ENCODE data around the gene FADS3.

Gene FADS3

GRCh38 chr11:61868571-61869428 lies 22.5 kb downstream of the FADS3 start:
- Histone ChIP-seq H3K4me2 (ENCODE audit: low read length) (no peak overlapping the region), H3K4me1 (ENCODE audit: insufficient read depth, low read length, severe bottlenecking) (peaks cover 5% of the 10 kb centered on the region), H4K20me1 (ENCODE audit: insufficient read depth, low read length) (no peaks in the 10 kb centered on the region)

GRCh38 chr11:61866958-61867343 lies 24.4 kb downstream of the FADS3 start:
- Histone ChIP-seq H4K20me1 (ENCODE audit: insufficient read depth, low read length) (no peaks in the 10 kb centered on the region), H3K27ac (ENCODE audit: low read depth, low read length, poor library complexity, severe bottlenecking) (no peak overlapping the region)

More at GRCh38 chr11:61868571-61869428, 22.5 kb downstream of the FADS3 start:
- Histone ChIP-seq H3K27ac (ENCODE audit: low read depth, low read length, poor library complexity, severe bottlenecking) (no peak overlapping the region), H3K9me3 (ENCODE audit: low read length) (no peaks in the 10 kb centered on the region), H2AFZ (ENCODE audit: low read length) (no peak overlapping the region), H3K27me3 (ENCODE audit: insufficient read depth, low read length) (no peaks in the 10 kb centered on the region; the same call in 1 of the 2 replicates), H3K4me3 (ENCODE audit: low read depth, low read length, poor library complexity, severe bottlenecking) (no peak overlapping the region), H3K9me2 (ENCODE audit: low read depth, low read length) (no peaks in the 10 kb centered on the region), H3F3A (ENCODE audit: insufficient read depth, low read length) (no peaks in the 10 kb centered on the region), H3K9ac (ENCODE audit: low read length) (no peak overlapping the region), H3K36me3 (ENCODE audit: insufficient read depth, low read length) (peaks cover 18% of the 10 kb centered on the region), H3K79me2 (ENCODE audit: insufficient read depth, low read length) (no peaks in the 10 kb centered on the region)
- TF ChIP-seq CTCF (IDR thresholded peaks at IDR 0.05; ENCODE audit: low read length), result no peak
- no peak for TF ChIP-seq EZH2 (IDR thresholded peaks at IDR 0.05; ENCODE audit: borderline replicate concordance, low read length)

GRCh38 chr11:61866231-61866957 lies 25.0 kb downstream of the FADS3 start:
- Histone ChIP-seq H3K27me3 (ENCODE audit: insufficient read depth, low read length) (no peaks in the 10 kb centered on the region; the same call in 1 of the 2 replicates), H3K9me3 (ENCODE audit: low read length) (no peaks in the 10 kb centered on the region), H3K9me2 (ENCODE audit: low read depth, low read length) (no peaks in the 10 kb centered on the region), H2AFZ (ENCODE audit: low read length) (no peak overlapping the region), H3K4me1 (ENCODE audit: insufficient read depth, low read length, severe bottlenecking) (peaks cover 3% of the 10 kb centered on the region), H3K4me2 (ENCODE audit: low read length) (no peak overlapping the region), H3K9ac (ENCODE audit: low read length) (no peak overlapping the region), H3F3A (ENCODE audit: insufficient read depth, low read length) (no peaks in the 10 kb centered on the region), H3K27ac (ENCODE audit: low read depth, low read length, poor library complexity, severe bottlenecking) (no peak overlapping the region), H4K20me1 (ENCODE audit: insufficient read depth, low read length) (no peaks in the 10 kb centered on the region), H3K36me3 (ENCODE audit: insufficient read depth, low read length) (peaks cover 33% of the 10 kb centered on the region), H3K79me2 (ENCODE audit: insufficient read depth, low read length) (no peaks in the 10 kb centered on the region), H3K4me3 (ENCODE audit: low read depth, low read length, poor library complexity, severe bottlenecking) (no peak overlapping the region)
- no peak for TF ChIP-seq EZH2 (IDR thresholded peaks at IDR 0.05; ENCODE audit: borderline replicate concordance, low read length)

More at GRCh38 chr11:61866958-61867343, 24.4 kb downstream of the FADS3 start:
- Histone ChIP-seq H3K36me3 (ENCODE audit: insufficient read depth, low read length) (peaks cover 29% of the 10 kb centered on the region), H3K4me1 (ENCODE audit: insufficient read depth, low read length, severe bottlenecking) (peaks cover 5% of the 10 kb centered on the region), H3K4me2 (ENCODE audit: low read length) (no peak overlapping the region), H3F3A (ENCODE audit: insufficient read depth, low read length) (no peaks in the 10 kb centered on the region), H3K79me2 (ENCODE audit: insufficient read depth, low read length) (no peaks in the 10 kb centered on the region), H3K4me3 (ENCODE audit: low read depth, low read length, poor library complexity, severe bottlenecking) (no peak overlapping the region), H3K27me3 (ENCODE audit: insufficient read depth, low read length) (no peaks in the 10 kb centered on the region; the same call in 1 of the 2 replicates), H3K9ac (ENCODE audit: low read length) (no peak overlapping the region), H3K9me2 (ENCODE audit: low read depth, low read length) (no peaks in the 10 kb centered on the region), H2AFZ (ENCODE audit: low read length) (no peak overlapping the region), H3K9me3 (ENCODE audit: low read length) (no peaks in the 10 kb centered on the region)
- TF ChIP-seq EZH2 (IDR thresholded peaks at IDR 0.05; ENCODE audit: borderline replicate concordance, low read length), result no peak
- TF ChIP-seq CTCF (IDR thresholded peaks at IDR 0.05; ENCODE audit: low read length), result no peak
